ENCODE data around the gene CCDC50.

Gene CCDC50

GRCh38 chr3:191328962-191329653, at the start of gene CCDC50:
Gene CCDC50 (plus strand): TSS chr3:191329394. CDS start chr3:191329675, 281 bp downstream.
- DNase-seq, result peak; percentile 66

GRCh38 chr3:191280111-191280510, 49.1 kb upstream of the CCDC50 start:
- DNase-seq, result no peak

GRCh38 chr3:191280882-191281281, 48.3 kb upstream of the CCDC50 start:
- no peak for DNase-seq

GRCh38 chr3:191282251-191283185, 46.7 kb upstream of the CCDC50 start:
- no peak for DNase-seq

GRCh38 chr3:191283400-191283799, 45.8 kb upstream of the CCDC50 start:
- DNase-seq, result no peak

GRCh38 chr3:191290311-191291025, 38.7 kb upstream of the CCDC50 start:
- DNase-seq, result no peak

- no peak for DNase-seq
Observed at GRCh38 chr3:191292243-191293015, 36.8 kb upstream of the CCDC50 start.

GRCh38 chr3:191294291-191294690, 34.9 kb upstream of the CCDC50 start:
- no peak for DNase-seq

- no peak for DNase-seq
Observed at GRCh38 chr3:191296041-191296541, 33.1 kb upstream of the CCDC50 start.

- no peak for DNase-seq
Observed at GRCh38 chr3:191298846-191299245, 30.3 kb upstream of the CCDC50 start.

GRCh38 chr3:191300422-191300821, 28.8 kb upstream of the CCDC50 start:
- no peak for DNase-seq

- DNase-seq, result no peak
Observed at GRCh38 chr3:191301017-191301416, 28.2 kb upstream of the CCDC50 start.

GRCh38 chr3:191301782-191302411, 27.3 kb upstream of the CCDC50 start:
- no peak for DNase-seq

GRCh38 chr3:191302451-191302850, 26.7 kb upstream of the CCDC50 start:
- DNase-seq, result no peak

GRCh38 chr3:191303596-191303995, 25.6 kb upstream of the CCDC50 start:
- no peak for DNase-seq

GRCh38 chr3:191306428-191306827, 22.8 kb upstream of the CCDC50 start:
- no peak for DNase-seq

GRCh38 chr3:191307341-191307740, 21.9 kb upstream of the CCDC50 start:
- no peak for DNase-seq

GRCh38 chr3:191313296-191313695, 15.9 kb upstream of the CCDC50 start:
- no peak for DNase-seq

- no peak for DNase-seq
Observed at GRCh38 chr3:191314109-191314728, 15.0 kb upstream of the CCDC50 start.

GRCh38 chr3:191316876-191317603, 12.2 kb upstream of the CCDC50 start:
- no peak for DNase-seq

- no peak for DNase-seq
Observed at GRCh38 chr3:191320316-191320715, 8.9 kb upstream of the CCDC50 start.

Measured in activated CD4-positive, CD25-positive, alpha-beta regulatory T cell treated with anti-CD3 and anti-CD28 coated beads, Interleukin-2, amount 50 U/mL, for 72 hours (primary cell).